Urothelium cell line (cell line): ENCODE data around the gene DNAJA4.

Experiments
- DNase-seq: peaks from one replicate; pipeline ENCODE4 v3.0.0; 2011; ENCODE audit warnings: low spot score, mixed read lengths
- FAIRE-seq: peaks from 2 replicates; lab custom pipeline; 2011; peaks lifted over from hg19 to GRCh38; lab: Jason Lieb, UNC

The DNAJA4 gene

DNA sequence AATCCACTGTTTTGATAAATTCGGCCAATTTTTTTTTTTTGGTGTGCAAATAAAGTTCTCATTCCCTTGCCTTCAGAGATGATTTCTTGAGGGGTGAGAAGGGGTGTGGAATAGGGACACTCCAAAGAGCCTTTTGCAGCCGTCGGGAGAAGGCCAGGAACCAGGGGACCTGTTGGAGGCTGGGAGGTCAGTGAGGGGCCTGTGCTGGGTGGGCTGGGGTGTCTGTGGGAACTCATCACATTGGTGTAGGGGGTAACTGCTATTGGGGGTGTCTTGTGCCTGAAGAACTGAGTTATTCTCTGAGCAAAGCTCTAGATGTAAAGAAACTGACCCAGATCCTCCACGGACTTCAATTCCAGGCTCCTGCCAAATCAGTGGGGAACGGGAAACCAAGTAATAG lies 48.6 kb downstream of the DNAJA4 start:
- DNase-seq (no peak), FAIRE-seq (no peak)

DNA sequence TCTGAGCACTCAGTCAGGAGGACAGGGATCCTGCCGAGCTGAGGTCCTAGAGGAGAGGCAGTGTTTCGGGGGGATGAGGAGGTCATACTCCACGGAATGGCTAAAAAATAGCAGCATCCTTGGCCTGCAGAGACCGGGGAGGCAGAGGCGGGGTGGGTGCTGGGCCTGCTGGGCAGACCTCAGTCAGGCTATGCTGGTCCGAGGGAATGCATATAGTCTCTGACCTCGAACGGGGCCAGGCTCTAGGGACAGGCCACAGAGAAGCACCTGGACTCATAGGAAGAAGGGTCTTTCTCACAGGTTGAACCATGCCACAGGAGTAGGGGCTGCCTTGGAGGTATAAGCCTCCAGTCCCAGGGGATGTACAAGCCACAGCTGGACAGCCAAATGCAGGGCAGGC lies 49.0 kb downstream of the DNAJA4 start:
- FAIRE-seq (no peak), DNase-seq (no peak)

DNA sequence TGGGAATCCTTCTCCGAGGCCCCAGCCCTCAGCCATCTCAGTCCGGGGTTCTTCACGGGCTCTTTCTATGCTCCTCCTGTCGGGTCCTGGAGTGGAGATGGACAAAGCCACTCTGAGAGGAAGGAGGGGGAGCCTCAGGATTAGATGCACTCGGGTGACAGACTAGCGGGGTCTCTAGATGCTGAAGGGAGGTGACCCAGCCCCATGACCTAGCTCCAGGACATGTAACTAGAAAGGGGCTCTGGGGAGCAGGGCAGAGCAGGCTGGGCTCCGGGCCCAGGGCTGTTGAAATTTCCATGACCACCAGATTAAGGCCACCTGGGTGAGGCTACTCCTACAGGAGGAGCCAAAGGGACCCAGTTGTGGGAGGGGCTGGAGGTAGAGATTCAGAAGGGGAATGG lies 49.8 kb downstream of the DNAJA4 start:
- DNase-seq (no peak), FAIRE-seq (no peak)

DNA sequence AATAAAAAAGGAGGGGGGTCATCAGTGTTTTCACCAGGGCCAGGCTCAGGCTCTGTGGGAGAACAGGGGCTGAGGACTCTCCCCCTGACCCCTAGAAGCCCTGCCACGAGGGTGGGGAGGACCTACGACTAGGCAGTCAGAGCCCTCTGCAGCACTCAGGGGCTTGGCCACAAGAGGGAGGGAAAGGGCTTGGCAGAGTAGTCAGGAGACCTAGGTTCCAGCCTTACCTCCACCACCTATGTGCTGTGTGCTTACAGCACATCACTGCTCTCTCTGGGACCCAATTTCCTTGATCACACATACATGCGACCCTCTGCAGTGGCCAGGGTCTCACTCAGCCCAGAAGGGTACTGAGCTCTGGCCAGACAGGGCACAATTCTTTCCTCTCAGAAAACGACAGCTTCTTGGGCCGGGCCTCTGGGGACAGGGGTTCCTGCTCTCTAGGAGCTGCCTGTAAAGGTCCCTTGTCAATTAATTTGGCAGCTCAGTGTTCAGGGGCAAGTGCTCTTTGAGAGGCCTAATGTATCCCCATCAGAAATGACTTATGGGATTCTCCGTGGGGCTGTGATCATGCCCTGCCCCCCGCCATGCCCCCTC lies 51.4 kb downstream of the DNAJA4 start:
- FAIRE-seq (no peak), DNase-seq (no peak)

DNA sequence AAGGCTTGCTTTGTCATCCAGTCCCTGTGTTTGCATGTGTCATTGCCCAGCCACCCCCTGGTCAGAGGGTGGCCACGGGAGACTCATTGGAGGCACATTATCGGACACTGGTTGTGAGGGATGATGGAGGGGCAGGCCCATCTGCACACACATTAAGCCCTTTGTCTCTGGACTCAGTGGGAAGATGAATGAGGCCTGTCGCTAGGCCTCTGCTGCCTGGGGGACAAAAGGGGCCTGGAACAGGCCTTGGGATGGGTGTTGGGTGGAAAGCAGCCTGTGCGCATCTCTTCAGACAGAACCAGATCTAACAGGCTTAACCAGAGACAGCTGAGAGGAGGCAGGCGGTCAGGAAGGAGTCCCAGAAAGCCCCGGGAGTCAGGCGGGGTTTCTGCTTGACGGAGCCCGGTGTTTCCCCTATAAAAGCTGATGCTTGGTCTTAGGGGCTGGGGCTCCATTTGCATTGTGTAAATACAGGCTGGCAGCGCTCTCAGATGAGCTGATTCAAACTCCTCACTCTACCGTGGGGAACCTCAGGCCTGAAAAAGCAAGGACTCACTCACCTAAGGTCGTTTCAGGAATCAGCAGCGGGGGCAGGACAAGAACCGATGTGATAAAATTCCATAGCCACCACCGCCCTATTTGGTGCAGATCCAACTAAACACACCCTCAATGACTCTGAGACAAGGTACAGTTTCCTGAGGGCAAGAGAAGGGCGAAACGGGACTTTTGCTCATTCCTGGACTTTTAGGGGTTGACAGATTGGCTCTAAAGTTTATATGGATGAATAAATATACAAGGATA lies 52.1 kb downstream of the DNAJA4 start:
- FAIRE-seq = no peak
- DNase-seq = no peak

DNA sequence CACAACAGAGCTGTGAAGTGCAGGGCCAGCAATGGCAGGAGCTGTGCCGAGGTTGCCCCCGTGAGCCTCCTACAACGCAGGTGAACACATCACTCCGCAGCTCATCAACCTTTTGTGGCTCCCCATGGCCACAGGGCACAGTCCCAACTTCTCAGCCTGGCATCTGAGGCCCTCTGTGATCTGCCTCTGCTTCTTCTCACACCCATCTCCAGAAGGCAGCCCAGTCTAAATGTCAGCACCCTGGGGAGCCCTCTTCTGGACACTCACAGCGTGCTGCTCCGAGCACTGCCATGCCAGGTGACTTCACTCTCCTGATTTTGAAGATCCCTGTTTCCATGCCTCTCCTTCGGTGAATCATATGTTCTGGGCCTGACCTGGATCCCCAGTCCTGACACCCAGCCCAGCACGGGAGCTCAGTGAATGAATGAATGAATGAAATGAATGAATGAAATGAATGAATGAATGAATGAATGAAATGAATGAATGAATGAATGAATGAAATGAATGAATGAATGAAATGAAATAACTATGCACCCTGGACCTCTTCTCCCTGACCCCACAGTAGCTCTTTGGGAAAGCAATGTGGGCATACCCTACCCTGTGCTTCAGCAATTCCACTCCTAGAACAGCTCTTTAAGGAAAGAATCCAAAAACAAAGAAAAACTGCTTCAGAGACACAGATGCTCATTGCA lies 52.9 kb downstream of the DNAJA4 start:
- FAIRE-seq = no peak

DNA sequence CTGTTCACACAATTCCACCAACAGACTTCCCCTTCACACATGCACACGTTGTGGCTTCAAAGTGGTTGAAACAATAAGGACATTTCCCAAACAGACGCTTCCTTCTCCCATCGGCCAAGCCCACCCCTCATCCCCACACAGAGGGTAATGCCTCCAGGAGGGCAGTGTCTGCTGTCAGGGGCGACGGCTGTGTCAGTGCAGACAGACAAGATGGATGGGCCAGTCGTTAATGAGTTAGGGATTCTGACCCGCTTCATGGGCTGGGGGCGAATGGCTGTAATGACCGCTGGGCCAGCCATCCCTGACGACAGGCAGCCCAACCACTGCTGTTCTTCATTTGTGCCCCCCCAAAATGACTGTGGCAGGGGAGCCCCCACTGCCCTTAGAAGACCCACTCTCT lies 55.2 kb downstream of the DNAJA4 start:
- DNase-seq = no peak
- FAIRE-seq = no peak

More for the DNA sequence above, 52.9 kb downstream of the DNAJA4 start:
- no peak for DNase-seq

DNA sequence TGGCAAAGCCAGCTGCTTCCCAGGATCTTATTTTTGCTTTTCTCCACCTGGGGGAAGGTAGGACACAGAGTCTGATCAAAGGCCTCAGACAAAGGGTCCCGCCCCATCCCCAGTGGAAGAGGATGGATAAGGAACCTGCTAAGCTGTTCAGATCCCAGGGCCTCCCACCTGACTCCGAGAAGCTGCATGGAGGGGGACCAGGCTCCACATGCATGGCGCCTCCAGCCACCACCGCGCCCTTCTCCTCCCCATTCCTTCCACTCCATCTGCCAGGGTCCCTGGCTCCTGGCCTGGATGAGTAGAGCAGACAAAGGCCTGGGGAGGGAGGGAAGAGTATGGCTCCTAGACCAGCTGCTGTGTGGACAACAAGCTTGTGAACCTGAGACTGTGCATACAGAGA lies 55.8 kb downstream of the DNAJA4 start:
- no peak for FAIRE-seq
- DNase-seq = no peak

DNA sequence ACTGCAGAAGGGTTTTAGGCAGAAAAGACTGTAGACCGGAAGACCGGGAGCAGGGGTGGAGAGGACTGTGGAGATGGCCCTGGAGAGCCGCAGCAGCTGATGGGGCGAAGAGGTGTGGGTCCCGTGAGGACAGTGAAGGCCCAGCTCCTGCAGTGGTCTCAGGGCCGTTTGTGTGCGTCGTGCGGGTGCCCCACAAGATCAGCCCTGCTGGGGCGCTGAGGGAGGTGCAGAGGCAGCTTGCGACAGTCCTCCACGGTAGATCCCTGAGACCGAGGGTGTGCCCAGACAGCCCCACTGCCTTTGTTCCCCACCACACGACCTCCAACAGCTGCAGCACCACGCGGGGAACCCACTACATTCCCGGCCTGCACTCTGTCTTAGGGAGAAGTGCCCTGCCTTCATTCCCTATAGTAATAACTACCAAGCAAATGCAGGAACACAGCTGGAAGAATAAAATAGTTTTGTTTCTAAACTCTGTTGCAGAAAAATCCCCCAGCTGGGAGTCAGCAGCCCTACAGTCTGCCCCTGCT lies 56.7 kb downstream of the DNAJA4 start:
- FAIRE-seq (no peak), DNase-seq (no peak)

DNA sequence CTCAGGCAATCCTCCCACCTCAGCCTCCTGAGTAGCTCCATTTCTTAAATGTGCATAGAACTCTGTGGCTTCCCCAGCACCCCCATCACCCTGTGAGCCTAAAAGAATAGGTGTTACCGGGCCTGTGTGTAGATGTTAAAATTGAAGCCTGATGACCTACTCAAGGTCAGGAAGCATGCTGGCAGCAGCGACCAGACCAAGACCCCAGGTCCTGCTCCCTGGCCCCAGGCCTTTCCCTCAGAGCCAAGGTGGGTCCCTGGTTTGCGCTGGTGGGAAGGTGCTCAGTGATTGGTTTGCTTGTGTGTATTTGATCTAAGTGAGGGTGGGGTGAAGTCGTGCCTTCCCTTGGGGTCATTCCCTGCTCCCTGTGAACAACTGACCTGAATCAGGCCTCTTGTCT lies 57.4 kb downstream of the DNAJA4 start:
- FAIRE-seq = no peak

DNA sequence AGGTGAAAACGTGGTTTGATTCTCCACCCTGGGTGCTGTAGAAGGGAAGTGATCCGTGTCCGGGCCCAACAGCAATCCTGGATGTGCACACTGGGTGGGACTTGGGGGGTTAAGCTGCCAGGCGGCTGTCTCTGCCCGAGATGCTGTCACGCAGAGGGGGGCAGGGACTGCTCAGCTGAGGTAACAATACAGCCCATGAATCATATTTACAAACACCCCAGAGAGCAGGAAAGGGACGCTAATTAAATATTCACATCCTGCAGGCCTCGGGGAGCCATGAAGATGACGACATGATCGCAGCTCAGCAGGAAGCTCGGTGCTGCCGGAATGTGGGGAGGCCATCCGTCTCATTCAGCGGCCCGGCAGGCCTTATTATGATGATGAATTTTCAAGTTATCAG lies 57.9 kb downstream of the DNAJA4 start:
- no peak for FAIRE-seq
- DNase-seq = no peak

More for the DNA sequence above, 57.4 kb downstream of the DNAJA4 start:
- DNase-seq = no peak

DNA sequence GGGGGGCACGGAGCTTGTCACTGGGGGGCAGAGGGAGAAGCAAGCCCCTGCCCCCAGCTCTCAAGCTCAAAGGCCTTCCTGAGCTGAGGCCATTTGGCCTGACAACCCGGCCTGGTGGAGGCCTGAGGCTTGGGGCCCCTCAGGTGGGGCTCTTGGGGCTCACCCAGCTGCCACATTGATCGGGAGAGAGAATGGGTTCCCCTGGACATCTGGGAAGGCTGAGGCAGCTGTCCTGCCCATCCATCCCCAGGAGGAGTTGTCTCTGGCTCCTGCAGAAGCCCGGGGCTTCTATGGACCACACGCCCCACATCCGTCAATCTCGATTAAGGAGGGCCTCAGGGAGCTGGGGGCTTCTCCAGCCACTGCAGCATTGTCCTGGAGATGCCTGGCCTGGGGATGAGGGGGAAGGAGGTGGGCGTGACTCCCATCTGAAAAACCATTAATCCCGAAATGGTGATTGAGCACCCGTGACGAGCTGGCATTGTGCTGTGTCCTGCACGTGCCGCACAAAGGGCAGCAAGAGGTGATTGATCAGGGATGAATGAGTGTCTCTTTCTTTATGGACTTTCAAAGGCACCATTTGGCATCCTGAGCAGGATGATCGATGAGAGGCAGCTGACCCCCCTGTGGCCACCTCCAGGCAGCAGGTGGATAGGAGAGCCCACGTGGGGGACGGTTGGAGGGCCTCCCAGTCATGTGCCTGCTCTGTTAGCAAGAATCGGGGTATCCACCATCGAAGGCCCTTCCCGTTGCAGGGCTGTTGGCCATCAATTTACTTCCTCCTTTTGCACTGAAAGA lies 58.6 kb downstream of the DNAJA4 start:
- FAIRE-seq = no peak

DNA sequence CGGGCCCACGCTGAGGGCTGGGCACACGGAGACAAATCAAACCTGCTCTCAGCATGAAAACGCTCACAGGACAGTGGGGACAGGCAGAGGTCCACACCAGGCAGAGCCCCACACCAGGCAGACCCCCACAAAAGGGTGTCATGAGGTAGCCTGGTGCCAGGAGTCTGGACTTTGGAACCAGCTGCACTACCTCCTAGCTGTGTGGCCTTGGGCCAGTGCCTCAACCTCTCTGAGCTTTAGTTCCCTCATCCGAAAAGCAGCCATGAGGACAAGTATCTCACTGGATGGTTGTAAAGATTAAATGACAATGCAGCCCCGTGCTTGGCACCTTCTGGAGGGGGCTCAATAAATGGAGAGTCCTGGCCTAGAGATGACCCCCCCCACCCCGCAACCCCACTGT lies 59.3 kb downstream of the DNAJA4 start:
- FAIRE-seq = no peak

More for the DNA sequence above, 58.6 kb downstream of the DNAJA4 start:
- no peak for DNase-seq

DNA sequence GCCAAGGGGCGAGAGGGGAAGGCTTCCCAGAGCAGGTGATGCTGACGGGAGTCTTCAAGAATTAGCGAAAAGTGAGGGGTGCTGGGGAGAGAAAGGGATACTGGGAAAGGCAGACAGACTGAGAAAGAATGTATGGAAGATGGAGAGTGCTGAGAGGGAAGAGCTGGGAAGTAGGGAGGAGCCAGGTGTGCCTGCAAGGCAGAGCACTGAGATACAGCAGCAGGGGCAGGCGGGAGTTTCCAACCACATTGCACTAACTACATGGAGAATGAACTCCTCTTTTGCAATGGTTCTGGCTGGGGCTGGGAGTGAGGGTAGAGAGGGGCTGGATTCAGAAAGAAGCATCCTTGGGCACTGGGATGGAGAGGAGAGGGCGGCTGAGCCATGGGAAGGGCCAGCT lies 59.8 kb downstream of the DNAJA4 start:
- FAIRE-seq (no peak), DNase-seq (no peak)

More for the DNA sequence above, 59.3 kb downstream of the DNAJA4 start:
- DNase-seq = no peak

DNA sequence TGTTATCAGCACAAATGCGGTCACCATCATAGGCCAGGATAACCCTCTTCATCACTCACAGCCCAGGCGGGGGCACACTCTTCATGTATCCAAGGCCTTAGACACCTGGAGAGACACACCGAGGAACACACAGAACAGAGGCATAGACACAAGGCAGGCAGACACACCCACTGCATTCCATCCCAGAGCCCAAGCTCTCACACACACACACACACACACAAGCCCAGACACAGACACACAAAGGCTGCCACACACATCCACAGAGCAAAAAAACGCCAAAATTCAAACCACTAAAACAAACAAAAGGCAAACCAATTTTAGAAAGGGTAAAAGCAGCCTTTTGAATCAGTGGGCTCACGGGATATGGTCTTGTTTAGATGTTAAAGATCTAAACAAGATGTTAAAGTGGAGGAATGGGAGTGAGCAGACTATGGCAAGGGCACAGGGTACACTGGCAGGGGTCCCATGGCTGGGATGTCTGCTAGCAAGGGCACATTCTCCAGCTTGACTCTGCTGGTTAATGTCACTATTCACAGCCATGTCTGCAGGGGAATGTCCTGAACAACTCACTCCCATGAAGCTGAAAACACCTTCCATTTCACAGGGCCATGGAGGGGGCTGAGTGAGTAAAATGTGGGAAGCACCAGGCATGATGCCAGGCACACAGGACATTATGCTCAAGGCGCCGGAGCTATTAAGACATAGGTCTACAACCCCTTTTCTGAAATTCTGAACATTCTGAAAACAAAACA lies 60.9 kb downstream of the DNAJA4 start:
- peak; percentile 58 for FAIRE-seq
- DNase-seq = peak; percentile 35

DNA sequence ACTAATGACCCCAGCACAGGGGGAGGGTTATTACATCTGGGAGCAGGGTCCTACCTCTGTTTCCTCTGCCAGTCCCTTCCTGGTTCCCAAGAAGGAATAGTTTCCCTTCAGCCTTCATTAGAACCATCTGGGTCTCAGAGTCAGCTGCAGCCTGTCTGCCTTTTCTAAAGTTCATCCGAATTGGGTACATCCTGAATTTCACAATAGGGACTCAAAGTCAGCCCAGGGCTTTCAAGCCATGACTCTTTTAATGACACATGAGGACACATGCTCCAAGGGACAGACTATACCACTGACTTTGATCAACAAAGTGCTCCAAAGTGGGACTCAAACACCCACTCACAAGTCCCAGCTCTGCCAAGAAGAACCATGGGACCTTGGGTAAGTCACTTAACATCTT lies 63.1 kb downstream of the DNAJA4 start:
- no peak for DNase-seq
- FAIRE-seq = no peak

DNA sequence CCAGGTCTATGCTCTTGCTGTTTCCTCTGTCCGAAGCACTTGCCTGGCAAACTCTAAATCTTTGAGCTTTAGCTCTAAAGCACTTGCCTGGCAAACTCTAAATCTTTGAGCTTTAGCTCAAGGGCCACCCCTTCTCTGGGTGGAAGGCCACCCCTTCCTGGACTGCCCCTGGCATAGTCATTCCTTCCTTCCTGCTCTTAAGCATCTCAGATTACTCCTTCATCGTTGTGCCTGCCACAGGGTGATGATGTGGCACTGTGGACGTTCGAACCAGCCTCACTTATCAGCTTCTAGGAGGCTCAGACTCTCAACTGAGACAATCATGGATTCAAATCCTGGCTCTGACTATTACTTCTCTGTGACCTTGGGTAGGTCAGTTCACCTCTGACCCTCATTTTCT lies 65.3 kb downstream of the DNAJA4 start:
- FAIRE-seq = no peak

More for the DNA sequence above, 65.3 kb downstream of the DNAJA4 start:
- DNase-seq = no peak
